HG02973 (cell line): Measurements from ENCODE around the gene IGF1.

ENCODE experiments used
- ATAC-seq: cut with Tn5 transposase; IDR thresholded peaks from one replicate; pipeline ENCODE4 v1.9.1; 2021; ENCODE audit warnings: moderate library complexity; ENCODE audit not compliant: unreplicated experiment

Gene IGF1

DNA sequence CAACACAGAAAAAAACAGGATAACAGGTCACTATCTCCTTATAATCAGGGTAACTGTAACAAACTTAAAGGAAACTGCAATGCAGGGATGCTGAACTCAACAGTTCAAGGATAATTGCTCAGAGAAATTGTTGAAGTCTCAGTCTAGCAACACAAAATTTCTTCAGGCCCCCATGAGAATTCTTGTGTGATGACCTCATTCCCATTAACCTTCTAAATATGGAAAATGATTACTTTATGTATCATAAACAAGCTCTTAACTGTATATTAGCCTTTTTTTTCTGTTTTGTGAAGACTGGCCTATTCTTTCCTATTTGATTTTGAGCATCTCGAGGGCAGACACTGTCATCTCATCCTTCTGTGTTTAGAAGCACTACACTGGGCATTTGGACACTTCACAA, 47.1 kb downstream of the IGF1 start:
- ATAC-seq: no peak

DNA sequence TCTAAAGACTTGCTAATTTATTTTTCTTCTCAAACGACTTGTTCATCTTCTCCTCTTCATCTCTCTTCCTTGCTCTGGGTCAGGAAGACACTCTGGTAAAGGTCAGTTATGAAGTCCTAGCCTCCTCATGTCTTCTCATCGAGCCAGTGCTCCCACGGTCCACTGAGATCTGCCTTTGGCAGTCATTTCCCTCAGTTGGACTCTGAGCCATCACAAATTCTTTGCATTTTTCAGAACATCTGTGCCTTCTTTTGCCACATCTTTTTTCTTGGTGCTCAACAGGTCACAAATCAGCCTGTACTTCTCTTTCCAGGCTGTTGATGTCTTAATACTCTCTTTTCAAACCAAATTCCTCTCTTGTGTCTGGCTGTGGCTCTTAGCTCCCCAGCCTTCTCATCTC, 49.7 kb downstream of the IGF1 start:
- no peak for ATAC-seq

DNA sequence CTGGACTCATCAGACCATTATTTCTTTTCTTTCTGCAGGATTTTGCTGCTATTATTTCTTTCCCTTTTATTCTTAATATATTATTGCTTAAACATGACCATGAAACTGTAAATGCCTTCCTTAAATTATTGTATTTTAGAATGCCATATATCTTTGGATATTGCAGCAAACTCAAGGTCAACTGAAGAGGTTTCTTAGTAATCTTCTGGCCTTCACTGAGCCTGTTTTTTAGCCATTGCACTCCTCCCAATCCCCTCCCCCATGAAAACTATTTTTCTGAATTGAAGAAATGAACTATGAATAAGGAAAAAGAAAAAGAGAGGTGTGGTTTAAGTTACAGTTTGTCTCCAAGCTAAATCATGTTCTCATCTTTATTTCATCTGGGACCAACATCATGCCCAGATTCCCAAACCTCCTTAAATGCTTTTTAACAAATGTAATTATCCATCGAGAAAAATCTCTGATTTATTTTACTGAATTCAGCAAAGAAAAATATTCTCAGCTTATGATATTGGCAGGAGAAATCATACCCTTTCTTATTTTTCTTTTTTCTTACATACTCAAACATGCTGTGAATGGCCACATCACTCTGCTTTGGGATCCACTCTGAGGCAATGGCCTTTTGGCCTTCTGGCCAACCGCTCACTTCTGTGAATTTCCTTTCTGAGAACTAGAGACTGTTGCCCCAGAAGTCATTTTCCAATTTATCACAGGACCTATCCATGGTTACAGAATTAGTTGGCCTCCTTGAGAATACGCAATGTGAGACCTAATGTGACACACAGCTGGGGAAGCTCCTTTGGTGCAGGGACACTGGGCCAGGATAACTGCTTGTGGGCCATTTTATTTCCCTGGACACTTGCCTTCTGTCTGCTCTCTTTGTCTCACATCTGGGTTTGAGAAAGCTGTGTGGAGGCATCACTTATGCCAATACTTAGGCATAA, 50.9 kb downstream of the IGF1 start:
- ATAC-seq: no peak

DNA sequence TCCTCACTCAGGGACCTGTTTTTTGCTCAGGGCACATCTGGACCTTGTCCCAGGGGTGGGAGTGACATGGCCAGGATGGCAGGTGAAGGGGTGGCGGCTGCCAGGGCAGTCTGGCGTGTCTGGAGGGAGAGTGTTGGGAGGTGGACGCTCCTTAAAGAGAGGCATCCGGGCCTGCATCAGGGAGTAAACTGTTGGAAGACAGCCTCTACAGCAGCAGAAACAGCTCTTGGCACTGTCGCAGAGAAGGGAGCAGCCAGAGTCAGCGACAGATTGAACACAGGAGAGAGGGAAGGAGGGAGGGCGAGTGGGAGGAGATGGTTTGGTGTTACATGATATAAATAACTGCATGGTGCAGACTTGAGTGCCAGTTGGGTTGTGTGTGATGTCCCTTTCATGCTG, 52.8 kb downstream of the IGF1 start:
- no peak for ATAC-seq

DNA sequence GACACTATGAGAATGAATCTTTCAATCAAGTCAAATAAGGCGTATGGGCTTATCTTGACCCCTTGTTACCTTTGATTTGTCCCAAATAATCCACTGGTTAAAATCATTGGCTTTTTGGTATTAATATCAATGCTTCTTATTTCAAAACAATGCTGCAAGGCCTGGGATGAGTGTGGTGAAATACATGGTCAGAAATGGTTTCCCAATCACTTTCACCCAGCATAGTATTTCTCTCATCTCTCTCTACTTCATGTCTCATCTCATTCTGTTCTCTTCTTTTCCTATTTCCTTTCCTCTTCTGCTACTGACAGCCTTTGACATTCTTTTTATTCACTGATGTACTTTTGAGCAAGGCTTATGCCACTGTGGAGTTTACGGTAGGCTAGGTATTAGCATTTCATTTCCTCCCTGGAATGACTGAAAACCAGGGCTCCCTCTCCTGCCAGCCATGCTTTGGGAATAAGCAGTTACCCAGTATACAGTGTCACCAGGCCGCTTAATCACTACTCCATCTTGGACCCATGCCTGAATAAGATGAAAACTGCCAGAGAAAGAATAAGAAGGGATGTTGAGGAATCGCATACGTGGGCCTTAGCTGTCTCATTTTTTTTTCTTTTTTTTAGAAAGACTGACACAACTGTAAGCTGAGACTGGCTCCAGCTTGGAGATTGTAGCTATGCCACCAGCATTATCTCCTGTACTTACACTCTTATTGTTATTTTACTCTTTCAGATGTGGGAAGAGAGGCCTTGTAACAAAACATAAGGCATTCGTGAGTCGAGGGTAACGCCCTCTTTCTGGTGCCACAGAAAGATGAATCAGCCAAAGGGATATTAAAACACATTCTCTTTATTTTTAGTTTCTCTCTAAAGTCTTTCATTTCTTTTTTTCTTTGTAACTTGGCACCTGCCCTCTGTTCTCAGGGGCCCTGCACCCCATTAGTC, 53.5 kb downstream of the IGF1 start:
- ATAC-seq: no peak

DNA sequence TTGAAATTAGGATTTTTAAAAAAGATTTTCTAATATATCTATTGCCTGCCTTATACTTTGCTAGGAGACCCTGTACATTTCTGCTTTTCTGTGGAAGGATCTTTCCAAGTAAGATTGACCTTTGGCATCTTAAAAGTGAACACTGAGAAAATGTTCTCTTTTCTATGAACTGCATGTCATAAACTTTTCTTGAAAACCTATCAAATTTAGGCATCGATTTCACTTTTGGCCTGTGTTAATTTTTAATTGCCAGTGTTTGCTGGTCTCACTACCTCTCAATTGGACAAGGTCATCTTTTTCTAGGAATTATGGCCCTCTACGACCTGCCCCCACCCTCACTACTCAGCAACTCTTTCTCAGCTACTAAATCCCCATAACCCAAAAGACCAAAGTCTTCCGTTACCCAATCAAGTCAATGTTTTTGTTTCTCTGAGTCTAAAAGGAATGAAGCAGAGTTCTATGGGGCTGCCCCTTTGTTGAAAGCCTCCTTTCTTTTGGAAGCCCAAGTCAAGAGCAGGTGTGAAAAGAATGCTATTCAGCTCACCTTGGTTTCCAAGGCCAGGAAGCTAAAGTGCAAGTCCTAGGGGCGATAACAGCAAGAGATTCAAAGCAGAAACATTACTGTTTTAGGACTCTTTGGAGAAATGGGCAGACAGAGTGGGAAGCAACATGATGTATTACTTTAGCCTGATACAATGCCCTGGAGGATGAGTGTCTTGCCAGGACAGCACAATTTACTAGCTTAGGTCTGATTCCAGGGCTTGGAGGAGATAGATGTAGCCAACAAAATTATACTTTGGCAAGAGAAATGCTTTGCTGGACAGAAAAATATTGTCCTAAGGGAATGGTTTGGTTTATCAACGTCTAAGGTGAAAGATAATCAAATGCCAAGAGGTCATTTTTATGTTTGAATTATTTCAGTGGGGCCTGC, 55.0 kb downstream of the IGF1 start:
- no peak for ATAC-seq

DNA sequence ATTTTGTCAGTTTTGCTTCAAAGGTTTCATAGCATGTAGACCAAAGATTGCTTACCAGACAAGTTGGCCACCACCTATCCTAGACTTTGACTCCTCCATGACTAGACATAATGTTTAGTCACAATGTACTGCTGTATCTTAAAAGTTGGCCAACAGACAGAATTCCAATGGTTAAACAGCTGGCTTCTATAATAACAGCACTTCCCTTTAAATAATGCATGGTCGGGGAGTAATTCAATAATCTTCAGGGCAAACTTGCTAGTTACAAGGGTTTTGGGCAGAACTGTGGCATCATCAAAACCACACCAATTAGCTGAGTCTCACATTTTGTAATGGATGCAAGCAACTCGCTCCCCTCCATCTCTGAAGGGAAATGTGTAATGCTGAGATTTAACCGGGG, 56.9 kb downstream of the IGF1 start:
- ATAC-seq: no peak

DNA sequence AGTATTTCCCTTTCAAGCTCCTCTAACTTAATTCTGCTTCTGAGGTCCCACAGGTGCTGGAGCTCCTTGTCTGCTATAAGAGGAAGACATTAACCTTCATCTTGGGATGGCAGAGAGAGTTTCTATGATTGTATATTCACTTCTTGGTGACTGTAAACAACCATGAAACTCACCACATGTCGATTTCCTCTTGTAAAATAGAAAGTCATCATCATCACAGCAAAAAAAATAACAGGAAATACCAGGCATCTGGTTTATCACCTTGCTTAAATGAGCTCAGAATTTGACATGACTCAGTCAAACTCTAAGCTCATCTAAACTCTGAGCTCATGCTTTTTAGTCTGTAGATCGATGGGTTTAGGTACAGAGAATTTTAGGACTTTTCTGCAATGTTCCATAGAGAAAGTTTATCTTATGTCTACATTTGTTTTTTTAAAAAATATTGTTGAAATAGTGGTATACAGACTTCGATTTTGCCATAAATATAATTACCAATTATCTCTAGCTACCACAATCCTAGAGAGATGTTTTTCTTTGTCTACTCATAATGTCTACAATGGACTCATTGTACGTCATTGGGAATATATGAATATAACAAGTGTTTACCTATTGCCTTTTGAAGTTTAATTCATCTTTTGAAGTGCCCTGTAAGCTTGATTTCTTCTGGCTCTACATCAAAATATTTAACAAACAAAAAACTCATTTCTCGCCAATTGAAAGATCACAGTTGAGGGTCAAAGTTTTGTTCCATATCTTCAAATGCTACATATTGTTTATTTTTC, 58.4 kb downstream of the IGF1 start:
- ATAC-seq: no peak

DNA sequence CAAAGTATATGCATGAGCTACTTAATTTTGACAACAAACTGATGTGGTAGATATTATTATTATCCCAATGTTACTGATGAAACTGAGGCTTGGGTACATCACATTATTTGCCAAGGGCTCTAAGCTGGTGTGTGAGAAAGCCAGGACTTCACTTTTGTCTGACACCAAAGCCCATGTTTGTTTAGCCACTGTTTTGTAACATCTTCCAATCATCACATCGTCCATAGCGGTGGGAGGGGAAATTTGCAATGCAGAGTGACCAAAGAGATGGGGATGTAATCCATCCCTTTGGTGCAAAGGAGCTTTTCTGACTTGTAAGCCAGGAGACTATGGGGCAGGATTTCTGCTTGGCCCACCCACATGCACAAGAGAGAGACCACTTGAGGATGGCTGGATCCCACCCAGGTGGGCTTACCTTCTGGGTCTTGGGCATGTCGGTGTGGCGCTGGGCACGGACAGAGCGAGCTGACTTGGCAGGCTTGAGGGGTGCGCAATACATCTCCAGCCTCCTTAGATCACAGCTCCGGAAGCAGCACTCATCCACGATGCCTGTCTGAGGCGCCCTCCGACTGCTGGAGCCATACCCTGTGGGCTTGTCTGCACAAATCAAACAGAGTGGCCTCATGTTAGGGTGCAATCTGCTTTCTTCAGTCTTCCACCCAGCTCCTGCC, 61.1 kb downstream of the IGF1 start:
- ATAC-seq: no peak

DNA sequence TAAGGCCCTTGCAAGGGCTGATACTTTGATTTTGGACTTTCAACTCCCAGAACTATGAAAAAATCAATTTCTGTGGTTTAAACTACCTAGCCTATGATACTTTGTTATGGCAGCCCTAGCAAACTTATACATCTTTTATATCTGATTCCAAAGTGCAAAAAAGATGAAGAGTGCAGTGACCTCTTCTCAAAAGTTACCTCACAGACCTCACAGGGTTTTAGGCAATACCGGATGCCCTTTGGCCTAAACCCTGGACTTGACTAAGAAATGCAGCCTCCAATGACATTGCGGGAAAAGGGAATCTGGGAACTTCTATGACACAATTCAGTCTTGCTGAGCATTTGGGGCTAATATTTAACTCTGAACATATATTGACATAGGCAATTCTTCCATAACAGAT, 63.3 kb downstream of the IGF1 start:
- ATAC-seq: no peak

DNA sequence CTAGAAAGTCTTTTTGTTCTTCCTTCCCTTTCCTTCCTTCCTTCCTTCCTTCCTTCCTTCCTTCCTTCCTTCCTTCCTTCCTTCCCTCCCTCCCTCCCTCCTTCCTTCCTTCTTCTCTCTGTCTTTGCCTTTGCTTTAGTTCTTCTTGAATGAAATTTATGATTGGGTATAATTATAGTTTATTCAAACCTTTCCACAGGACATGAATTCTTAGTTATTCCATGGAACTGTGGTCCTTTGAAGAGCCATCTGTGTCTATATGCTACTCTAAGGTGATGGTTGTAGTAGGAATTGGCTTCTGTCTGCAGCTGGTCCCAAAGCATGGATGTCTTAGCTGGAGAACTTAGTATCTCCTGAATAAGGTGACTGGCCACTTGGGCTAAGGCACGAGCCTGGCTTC, 64.8 kb downstream of the IGF1 start:
- ATAC-seq: no peak

DNA sequence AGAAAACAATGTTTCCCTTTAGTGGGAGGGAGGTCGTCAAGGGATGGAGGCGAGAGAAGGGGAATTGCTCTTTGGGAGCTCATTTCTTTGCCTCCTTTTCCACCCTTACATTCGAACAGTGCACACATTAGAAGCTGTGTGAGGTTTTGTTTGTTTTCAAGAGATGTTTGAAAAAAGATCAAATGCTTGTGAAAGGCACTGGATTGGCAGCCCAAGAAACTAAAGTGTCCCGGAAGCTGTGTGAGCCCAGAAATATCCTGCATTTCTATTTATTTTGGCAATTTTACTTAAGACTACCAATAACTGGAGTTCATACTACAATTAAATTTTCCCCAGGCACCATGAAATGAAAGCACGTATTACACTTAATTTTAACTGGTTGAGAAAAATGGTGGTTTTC, 67.0 kb downstream of the IGF1 start:
- ATAC-seq: no peak

DNA sequence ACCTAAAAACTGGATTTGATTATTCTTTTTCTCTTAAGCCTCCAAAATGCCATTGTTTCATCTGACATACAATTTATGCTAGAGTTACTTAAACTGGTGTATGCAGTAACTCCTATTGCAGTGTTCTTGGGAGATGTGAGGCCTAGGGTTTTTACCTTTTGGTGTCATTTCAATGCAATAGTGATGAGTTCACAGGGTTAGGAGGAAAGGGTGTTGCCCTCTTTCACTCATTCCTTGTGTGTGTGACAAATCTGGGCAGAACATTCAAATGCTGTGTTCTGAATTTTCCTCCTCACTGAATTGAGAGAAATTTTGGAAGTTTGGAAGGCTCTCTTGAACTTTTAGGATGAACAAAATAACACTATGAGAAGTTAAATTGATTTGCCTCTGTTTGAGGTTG, 69.9 kb downstream of the IGF1 start:
- ATAC-seq: no peak

DNA sequence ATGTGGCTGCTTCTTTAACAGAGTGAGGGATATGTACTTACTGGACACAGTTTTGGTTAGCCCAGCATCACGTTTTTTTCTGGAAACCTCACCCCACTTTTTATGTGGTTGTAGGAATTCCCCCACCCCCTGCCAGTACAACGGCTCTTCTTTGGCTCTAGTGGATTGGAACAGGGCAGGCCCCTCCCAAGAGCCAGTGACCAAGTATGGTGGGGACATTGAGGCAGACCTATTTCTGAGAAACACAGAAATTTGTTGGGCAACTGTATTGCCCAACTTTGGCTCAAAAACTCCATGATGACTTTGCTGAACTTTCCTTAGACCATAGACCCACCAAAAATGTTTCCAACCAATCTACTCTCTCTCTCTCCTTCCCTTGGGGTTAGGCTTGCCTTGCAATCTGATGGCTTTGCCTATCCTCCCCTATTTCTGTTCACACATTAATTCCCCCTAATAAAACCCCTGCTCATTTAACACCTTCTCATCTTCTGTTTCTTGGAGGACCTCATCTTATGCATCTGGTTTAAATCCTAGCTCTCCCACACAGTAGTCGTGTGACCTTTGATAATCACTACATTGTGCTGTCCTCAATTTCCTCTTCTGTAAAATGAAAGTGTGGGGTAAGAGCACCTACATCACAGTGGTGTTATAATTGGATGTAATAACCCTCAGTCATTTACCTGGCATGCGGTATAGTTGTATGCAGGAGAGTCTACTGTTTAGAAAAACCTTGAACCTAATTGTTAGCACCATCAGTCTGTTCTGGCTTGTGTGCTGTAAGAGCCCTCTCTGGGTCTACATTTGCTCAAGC, 71.7 kb downstream of the IGF1 start:
- no peak for ATAC-seq

DNA sequence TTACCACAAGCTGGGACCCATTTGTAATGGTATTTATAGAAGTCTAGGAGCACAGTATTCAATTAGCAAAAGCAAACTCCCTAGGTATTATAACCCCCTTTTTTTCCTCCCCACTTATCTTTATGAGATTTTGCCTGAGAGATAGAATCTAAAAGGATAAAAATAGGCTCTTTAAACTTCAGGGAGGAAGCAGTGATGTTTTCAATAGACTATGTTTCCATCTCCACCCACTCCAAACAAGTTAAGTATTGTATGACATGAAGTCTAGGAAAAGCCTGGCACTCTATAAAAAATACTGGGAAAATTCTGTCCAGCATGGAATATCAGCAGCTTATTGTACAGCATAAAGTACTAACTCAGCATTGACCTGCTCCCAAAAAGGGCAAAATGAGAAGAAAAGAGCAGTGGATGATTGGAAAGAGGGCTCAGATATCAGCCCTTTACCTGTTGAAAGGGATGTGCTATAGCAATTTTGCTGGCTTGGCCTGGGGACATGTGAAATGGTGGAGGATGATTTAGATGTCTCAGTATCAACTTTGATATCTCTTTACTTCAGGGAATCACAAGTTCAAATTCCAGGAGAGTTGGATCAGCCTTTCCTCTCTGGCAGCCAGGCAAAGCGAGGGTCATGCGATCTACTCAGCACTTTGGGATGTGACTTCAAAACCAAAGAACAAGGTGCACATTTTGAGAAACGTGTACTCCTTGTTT, 72.4 kb downstream of the IGF1 start:
- no peak for ATAC-seq

DNA sequence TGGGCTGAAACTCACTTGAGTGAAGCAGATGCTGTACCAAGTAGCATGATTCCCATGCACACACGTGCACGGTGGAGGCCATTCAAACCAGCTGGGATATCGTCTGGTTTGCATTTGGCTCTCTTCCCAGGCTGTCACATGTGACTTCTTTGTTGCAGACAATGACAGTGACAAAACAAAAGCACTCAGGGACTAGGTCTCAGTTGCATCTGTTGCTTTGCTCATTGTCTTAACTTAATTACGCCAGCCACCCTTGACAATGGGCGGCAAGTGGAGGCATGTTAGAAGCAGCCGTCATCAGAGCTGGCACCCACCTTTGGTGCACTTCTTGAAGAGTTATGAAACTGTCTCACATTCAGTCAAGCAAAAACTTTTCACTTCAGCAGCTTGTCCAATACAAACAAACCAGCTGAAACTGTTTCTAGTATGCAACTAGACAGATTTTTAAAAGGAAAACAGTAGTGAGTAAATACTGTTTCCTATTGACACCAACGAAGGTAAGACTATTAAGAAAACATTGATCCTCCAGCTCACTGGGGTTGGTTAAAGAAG, 74.3 kb downstream of the IGF1 start:
- ATAC-seq: no peak

DNA sequence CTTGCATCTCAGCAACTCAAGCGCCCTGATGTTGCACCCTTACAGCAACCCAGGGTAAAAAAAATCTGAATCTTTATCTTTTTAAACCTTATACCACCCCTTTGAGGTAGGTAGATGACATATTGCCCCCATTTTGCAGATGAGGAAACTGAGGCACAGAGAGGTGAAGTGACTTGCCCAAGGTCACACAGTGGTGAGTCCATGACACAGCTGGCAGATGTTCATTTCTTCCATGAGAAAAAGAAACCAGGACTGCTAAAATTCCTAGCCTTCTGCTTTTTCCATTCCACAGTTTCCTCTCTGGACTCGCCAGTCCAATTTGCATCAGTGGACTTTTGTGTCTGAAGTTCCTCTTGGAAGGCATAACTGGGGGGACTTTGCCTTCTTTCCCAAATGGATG, 79.3 kb downstream of the IGF1 start:
- ATAC-seq: no peak

DNA sequence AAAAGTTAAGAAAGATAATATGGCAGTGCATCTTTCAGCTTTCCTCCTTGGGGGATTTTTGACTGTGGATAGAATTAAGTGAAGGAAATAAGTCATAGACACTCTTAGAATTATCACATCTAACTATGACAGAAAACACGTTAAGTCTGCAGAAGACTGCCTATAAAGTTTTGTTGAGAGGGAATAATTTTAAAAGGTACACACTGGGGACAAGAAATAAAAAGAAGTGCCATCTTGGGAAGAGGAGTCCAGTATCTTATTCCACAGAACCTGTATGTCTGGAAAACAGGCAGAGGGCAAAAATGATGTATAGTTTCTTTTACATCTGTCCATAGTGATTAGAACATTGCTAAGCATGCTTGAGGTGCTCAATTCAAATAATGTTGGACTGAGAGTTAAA, 80.7 kb downstream of the IGF1 start:
- ATAC-seq: no peak
